Globus pallidus (tissue), 1 donor: ENCODE results near the gene PANX2.
A peak's percentile ranks its signal among the peaks of the same experiment; 100 is the strongest.
"Not testable (repeated sequence)": the region's sequence is repeated elsewhere in the genome, so short reads cannot be mapped to it uniquely, and the experiment has no call there.

Source experiments
- DNase-seq: peaks from one replicate; pipeline ENCODE4 v3.0.0-alpha.2; 2015; ENCODE audit warnings: low spot score

PANX2 gene

DNA sequence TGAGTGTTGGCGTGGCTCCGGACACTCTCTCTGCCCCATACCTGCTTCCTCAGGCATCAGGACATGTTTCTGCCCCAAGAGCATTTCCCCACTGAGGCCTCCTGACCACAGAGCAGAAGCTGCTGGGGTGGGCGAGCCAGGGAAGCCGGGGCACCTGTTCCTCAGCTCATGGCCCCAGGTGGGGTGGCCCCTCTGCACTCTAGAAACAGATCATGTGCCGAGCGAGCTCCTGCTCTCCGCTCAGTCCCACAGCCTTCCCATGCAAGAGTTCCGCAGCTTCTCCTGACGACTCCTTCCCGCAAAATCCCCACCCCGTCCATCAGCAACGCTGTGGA lies 22.4 kb upstream of the PANX2 start:
- no peak for DNase-seq

DNA sequence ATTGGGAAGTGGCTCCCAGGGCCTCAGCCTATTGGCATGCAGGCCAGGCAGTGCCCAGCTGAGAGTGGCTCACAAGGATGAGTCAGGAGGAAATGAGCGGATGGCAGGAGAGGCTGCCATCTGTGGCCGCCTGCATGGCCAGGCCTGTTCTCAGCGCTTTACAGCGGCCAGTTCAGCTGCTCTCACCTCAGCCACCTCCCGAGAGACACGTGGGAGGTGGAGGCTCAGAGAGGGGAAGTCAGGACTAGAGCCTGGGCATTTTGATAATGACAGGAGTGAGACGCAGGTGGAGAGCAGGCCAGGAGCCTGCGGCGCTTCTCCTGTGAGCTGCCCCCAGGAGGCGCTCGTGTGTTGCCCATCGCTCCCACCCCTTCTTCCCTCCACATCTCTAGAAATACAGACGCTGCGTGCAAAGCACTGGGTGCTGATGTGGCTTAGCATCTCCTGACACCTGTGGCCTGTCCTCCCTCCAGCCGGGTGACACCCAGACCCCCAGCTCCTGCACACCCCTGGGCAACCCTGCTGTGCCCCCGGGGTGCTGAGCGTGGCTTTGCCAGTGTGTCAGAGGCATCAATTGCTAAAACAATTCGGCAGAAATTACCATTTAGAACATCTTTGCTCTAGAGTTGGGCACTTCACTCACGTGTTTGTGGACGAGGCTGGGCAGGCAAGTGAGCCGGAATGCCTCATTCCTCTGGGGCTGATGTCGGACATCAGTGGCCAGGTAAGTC lies 21.4 kb upstream of the PANX2 start:
- DNase-seq: peak; percentile 10

DNA sequence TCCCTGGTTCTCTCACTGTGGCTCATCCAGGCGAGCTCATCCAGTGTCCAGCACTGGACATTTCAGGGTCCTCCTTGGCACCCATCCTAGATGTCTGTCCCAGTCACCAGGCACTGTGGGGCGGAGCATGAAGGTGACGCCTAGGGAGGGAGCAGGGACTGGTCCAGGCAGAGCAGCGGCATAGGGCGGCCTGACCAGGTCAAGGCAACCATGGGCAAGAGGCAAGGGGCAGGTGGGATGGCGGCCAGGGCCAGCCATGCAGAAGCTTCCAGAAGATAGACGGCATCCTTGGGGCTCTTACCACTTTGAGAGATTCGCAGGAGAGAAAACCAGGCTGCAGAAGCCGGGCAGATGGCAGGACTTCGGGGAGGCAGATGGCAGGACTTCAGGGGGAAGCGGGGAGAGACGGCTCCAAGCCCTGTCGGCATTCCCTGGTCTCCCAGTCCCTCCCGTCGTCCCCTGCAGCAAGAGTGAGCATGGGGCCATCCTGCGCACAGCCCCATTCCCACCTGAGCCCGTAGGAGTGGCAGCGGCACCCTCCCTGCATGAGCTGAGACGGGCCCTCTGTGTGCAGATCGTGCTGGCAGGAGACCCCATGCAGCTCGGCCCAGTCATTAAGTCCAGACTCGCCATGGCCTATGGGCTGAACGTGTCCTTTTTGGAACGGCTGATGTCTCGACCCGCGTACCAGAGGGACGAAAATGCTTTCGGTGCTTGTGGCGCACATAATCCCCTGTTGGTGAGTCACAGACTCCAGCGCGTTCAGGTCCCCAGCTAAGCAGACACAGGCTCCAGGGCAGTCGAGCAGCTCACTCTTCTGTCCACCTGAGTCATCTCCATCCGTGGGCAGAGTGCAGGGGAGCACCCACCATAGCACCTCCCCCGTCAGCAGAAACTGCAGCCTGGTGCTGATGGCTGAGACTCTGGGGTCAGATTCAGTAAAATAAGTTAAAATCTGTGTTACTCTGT lies 20.1 kb upstream of the PANX2 start:
- no peak for DNase-seq

DNA sequence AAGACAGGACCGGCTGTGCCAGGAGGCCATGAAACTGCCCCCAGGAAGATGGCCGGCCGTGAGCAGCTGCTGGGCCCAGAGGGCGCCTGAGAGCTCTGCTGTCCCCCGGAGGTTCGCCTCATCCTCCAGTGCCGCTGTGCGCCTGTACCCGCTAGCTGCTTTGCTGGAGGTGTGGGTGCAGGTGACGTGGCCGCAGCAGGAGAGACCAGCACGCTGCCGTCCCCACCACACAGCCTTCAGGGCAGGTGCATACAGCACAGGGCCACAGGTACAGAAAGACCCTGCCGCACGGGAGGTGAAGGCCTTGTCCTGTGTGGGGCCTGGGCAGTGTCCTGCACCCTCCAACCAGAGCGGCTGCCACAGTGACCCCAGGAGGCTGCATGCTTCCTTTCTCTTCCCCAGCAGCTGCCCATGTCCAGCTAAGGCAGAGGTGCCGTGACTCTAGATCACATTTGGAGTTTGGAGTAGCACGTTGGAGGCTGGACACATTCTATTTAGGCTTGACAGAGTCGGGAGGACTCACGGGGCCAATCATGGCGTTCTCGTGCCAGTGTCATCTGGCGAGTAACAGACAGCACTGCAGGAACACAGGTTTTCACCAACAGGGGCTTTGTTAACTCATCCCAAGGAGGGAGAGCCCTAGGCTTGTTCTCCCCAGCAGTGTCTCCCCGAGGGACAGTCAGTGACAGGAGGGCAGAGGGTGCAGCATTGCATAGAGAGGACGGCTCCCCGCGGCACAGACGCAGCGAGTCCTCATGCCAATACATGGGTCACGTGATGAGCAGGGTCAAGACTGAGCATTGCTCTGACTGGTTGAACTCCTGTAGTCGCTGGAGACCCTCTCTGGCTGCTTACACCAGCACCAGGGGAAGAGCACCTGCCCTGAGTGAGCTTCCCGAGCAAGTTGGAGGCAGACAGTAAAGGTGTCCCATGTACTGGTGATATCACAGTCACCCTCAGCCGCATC lies 18.7 kb upstream of the PANX2 start:
- DNase-seq: no peak

DNA sequence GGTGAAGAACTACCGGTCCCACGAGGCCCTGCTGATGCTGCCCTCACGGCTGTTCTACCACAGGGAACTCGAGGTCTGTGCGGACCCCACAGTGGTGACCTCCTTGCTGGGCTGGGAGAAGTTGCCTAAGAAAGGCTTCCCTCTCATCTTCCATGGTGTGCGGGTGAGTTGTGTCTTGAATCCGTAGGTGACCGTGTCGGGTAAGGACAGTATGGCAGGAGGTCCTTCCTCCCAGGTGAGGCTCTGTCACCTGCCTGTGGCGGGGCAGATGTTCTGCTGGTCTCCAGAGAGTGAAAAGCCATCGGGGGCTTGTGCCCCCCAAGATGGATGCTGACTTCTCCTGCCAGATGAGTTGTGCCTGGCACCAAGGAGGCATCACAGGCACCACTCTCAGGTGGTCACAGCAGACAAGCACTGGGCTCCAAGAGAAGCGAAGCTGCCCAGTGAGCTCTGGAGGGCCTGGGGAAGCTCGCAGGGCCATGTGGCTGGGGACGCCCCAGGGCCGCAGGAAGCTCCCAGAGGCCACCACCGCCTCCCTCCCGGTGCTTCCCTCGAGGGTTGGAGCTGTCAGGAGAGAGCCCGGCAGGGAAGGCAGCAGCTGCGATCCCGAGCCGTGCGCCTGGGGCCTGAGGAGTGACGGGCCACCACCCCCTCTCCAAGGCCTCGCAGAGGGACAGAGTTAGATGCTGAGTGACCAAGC lies 17.3 kb upstream of the PANX2 start:
- DNase-seq: no peak

DNA sequence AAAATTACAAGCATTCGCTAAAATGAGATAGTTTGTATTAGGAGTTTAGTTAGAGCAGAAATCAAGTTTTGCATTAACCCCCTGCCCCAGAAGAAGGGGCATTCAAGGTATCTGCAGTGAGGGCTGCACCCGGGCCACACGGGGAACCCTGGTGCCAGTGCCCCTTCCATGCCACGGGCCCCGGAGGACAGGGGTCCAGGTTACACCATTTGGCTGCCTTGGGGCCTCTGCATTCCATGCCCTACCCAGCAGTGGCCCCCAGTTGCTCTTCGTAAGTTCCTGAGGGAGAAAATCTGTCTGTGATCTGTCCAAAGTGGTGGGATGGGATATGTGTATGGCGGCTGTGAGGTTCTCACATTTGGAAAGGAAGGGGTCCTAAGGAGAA lies 16.8 kb upstream of the PANX2 start:
- DNase-seq: no peak

DNA sequence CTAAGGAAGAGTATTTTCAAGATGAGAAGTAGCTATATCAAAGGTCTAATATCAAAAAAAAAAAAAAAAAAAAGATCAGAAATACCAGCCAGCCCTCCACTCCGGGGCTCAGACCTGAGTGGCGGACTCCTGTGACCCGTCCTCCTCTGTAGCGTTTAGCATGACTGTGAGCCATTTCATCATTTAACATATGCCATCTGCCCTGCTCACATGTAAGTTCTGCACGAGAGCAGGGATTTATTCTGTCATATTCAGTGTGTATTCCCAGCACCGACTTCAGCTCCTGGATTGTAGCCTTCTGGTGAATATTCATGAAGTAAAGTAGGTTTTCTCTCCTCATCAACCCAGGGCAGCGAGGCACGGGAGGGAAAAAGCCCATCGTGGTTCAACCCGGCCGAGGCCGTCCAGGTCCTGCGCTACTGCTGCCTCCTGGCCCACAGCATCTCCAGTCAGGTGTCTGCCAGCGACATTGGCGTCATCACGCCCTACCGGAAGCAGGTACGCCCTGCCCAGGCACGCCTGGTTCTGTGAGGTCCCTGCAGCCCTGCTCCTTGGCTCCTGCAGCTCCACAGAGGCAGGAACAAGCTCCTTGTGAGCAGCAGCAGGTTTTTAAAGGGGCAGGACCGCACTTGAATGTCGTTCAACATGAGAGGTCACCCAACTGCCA lies 12.7 kb upstream of the PANX2 start:
- no peak for DNase-seq

DNA sequence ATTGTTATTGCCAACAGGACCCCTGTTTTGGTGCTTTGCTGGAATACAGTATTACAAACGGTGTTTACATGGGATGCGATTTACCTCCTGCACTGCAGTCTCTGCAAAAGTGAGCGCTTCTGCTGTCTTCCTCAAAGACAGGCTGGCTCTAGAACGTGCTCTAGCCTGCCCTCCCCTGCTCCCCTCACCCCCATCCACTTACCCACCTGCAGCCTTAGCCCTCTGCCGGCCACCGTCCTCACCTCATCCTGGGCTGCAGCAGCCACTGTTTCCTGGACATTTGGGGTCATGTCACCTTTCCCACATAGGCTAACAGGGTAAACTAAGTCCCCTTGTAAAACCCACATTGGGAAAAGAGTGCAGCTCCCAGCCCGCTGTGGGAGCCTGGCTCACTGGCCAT lies 9.6 kb upstream of the PANX2 start:
- no peak for DNase-seq

DNA sequence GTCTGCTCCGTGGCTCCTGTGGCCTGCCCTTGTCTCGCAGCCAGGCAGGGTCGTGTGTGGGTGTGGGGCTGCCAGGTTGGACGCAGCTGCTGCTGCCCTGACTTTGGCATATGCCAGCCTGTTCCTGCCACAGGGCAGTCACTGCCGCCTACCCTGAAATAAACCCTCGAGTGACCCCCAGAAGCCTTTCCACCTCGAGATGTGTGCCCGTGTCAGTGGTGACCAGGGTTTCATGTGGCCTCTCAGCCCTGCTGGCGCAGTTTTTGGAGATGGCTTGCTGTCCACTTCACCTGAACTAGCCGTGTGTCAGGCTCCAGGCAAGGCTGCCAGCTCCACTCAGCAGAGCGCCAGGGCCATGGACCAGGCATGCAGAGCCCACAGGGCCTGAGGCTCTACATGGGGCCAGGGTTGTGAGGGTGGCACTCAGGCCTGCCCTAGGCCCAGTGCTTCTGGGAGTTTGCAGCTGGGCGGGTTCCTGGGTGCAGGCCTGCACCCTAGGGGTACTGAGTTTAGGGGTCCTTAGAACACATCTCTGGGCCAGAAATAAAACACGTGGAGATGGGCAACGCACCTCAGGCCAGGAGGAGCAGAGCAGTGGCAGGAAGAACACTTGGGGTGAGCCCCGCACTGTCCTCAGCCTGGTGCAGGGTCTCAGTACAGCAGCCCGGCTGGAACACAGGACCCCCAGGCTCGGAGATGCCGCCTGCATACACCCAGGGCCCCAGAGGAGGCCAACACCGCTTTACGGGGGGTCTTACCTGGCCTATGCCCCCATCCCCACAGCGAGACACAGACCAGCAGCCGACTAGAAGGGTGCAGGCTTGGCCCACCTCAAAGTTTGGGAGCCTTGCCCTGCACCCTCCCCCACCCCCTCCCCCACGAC lies 8.8 kb upstream of the PANX2 start:
- no peak for DNase-seq

DNA sequence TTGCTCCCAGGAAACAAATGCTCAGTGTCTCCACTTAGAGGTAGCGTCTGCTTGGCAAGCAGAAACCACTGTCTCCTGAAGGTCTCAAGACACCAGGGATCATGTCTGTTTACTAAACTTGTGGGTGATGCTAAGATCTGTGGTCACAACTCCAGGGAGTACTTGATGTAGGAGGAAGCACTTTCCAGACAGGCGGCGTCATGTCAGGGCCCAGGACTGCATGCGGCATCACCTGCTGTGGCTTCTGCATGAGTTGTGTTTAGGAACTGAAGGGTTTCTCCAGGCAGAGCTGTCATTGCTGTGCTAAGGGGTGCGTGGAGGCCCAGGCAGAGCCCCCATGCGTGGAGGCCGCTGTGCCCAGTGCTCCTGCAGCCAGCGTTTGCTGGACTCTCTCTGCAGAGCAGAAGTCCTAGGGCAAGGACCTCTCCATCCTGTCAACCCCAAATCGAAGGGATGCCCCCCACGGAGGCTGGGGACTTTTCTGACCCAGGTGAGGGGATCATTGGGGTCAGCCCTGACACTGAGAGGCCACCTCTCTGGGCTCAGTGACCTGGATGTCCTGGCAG lies 8.1 kb upstream of the PANX2 start:
- no peak for DNase-seq

DNA sequence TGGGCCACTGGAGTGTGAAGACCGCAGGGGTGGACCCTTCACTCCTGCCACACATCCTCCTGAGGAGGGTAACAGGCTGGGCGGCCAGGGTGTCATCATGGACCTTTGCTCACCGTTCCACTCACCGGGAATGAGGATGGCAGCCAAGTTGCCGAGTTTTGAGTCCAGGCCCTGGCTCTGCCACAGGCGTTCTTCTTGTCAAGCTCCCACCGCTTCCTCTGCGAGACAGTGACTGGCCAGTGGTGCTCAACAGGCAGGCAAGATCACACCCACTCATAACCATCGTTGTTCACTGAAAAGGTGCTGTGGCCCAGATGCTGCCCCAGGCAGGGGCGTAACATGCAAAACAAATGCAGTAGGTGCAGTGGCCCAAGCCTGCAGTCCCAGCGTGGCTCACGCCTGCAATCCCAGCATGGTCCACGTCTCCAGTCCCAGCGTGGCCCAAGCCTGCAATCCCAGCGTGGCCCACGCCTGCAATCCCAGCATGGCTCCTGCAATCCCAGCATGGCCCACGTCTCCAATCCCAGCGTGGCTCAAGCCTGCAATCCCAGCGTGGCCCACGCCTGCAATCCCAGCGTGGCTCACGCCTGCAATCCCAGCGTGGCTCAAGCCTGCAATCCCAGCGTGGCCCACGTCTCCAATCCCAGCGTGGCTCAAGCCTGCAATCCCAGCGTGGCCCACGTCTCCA lies 5.0 kb upstream of the PANX2 start:
- no peak for DNase-seq

DNA sequence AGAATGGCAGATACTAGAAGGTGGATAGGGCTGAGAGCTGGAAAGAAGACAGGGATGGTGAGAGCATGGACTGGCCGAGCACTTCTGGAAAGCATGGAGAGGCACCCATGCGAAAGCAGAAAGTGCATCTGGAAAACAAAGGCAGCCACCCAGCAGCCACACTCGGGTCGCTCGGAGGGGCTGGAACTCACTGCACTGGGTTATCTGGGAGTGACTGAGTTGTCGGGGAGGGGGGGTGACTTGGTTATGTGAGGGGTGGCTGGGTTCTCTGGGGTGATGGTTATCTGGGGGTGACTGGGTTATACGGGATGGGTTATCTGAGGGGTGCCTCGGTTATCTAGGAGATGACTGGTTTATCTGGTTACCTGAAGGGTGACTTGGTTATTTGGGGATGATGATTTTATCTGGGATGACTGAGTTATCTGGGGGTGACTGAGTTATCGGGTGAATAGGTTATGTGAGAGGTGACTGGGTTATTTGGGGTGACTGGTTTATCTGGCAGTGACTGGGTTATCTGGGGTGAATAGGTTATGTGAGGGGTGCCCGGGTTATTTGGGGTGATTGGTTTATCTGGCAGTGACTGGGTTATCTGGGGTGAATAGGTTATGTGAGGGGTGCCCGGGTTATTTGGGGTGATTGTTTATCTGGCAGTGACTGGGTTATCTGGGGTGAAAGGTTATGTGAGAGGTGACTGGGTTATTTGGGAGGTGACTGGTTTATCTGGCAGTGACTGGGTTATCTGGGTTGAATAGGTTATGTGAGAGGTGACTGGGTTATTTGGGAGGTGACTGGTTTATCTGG lies 2.6 kb upstream of the PANX2 start:
- DNase-seq: no peak

DNA sequence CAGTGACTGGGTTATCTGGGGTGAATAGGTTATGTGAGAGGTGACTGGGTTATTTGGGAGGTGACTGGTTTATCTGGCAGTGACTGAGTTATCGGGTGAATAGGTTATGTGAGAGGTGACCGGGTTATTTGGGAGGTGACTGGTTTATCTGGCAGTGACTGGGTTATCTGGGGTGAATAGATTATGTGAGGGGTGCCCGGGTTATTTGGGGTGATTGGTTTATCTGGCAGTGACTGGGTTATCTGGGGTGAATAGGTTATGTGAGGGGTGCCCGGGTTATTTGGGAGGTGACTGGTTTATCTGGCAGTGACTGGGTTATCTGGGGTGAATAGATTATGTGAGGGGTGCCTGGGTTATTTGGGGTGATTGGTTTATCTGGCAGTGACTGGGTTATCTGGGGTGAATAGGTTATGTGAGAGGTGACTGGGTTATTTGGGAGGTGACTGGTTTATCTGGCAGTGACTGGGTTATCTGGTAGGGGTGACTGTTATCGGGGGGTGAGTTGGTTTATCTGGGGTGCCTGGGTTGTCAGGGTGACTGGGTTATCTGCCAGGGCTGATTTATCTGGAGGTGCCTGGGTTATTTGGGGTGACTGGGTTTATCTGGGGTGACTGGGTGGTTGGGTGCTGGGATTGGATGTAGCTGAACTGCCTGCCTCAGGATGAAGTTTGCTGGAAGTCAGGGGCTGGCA lies 1.9 kb upstream of the PANX2 start:
- DNase-seq: not testable (repeated sequence)

DNA sequence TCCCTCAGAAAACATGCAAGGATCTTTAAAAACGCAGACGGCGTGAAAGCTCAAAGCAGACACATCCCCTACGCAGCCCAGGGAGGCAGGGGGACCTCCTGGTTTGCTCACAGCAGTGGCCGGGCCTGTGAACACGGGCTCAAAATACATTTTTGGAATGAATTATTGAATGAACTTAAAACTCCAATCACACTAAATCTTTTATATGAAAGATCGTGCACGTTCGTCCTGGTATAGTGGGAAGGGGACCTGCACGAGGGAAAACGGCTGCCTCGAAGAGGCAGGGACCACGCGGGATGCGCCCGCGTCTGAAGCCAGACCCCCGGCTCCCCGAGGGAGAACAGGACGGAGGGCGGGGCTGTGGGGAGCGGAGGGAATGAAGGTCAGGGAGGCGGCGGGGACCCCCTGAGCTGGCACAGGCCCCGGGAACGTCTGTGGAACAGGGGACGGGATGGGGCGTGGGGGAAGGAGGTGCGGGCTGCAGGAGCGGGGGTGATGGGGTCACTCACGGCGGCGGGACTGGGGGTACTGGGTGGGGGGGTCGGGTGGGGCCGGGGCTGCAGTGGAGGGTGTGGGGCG lies 1.3 kb upstream of the PANX2 start:
- no peak for DNase-seq

DNA sequence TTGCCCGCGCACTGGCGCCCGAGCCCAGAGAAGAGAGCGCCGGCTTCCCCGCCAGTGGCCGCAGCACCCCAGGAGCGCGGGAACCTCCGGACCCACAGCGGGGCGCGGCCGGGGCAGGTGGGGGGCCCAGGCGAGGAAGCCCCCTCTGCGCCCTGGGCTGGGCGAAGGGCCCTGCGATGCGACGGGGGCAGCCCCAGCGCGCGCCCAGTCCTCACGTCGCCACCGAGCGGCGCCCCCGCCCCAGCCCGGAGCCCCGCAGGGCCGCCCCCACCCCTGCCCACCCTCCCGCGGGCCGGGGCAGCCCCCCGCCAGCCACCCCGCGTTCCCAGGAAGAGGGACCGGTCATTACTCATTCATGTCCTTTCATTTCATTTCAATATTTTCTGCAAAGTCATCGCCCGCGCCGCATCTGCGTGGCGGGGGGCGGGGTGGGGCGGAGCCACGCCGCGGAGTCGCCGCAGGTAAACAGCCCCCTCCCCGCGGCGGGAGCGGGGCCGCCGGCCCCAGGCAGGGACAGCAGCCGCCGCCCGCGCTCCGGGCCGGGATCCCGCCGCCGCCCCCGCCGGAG lies 673 bp upstream of the PANX2 start:
- no peak for DNase-seq

DNA sequence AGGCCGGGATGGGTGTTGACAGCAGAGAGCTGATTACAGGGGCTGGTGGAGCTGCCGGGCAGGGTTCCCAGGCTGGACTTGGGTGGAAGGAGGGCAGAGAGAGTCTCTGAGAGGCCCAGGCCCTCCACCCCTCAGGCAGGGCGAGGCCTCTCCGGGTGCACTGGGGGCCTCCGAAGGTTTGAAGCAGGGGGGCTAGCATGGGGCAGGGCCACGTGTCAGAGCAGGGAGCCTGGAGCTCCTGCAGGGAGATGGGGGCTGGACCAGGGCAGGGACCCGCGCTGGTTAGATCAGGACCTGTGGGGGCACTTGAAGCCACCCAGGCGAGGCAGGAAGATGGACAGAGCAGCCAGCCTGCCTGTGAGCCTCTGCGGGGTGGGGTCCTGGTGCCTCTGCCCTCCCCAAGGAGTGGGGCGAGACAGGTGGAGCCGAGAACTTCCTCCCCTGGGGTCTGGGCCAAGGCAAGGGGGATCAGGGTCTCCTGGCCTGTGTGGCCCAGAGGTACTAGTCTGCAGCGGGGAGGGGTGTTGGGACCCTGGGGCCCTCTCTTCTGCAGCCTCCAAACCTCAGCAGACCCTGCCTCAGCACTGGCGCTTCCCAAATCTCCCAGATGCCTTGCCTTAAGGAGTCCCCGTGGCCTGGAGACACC lies 911 bp downstream of the PANX2 start:
- no peak for DNase-seq
